ENCODE data around the gene ENDOG. TPM values are rescaled to one million over a fixed set of nuclear protein-coding genes. Genes with fewer than 3 reads are reported as not detected.
"Not testable (repeated sequence)": the region's sequence is repeated elsewhere in the genome, so short reads cannot be mapped to it uniquely, and the experiment has no call there.

ENDOG gene
- total and polyA plus RNA-seq, 2 donors (not counting 1 experiment from before 2014, with no cell fraction given) = 5.2 to 15.5 TPM

DNA sequence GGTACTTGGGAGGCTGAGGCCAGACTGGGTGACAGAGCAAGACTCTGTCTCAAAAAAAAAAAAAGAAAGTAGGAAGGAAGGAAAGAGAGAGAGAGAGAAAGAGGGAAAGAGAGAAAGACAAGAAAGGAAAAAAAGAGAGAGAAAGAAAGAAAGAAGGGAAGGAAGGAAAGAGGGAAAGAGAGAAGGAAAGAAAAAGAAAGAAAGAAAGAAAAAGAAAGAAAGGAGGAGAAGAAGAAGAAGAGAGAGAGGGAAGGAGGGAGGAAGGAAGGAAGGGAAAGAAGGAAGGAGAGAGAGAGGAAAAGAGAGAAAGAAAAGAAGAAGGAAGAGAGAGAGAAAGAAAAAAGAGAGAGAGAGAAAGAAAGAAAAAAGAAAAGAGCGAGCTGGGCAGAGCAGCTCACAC lies 43.5 kb upstream of the ENDOG start:
- no peak for DNase-seq (ENCODE audit: low read depth in 2 of 2)
- peaks cover 2% of the 10 kb centered on the region for H3K4me1 ChIP-seq (ENCODE audit: control insufficient read depth, extremely low read depth, insufficient read depth, low read length)
- H3K27me3 ChIP-seq (ENCODE audit: control insufficient read depth, insufficient read depth, low read length) = no peaks in the 10 kb centered on the region
- no peak overlapping the region for H3K4me3 ChIP-seq (replicated peaks in 1 of 4; ENCODE audit: control extremely low read depth in 1 of 4, insufficient read depth in 1 of 4, low read depth in 3 of 4, low read length in 4 of 4)
- no peaks in the 10 kb centered on the region for H4K20me1 ChIP-seq (ENCODE audit: control insufficient read depth, extremely low read depth, insufficient read depth, low read length)
- peaks cover 5% of the 10 kb centered on the region for H3K79me2 ChIP-seq (ENCODE audit: control insufficient read depth, insufficient read depth, low read length)
- no peak for TF ChIP-seq EZH2 (IDR thresholded peaks at IDR 0.05; ENCODE audit: low read length, missing control alignments)
- TF ChIP-seq, protein P1, sequence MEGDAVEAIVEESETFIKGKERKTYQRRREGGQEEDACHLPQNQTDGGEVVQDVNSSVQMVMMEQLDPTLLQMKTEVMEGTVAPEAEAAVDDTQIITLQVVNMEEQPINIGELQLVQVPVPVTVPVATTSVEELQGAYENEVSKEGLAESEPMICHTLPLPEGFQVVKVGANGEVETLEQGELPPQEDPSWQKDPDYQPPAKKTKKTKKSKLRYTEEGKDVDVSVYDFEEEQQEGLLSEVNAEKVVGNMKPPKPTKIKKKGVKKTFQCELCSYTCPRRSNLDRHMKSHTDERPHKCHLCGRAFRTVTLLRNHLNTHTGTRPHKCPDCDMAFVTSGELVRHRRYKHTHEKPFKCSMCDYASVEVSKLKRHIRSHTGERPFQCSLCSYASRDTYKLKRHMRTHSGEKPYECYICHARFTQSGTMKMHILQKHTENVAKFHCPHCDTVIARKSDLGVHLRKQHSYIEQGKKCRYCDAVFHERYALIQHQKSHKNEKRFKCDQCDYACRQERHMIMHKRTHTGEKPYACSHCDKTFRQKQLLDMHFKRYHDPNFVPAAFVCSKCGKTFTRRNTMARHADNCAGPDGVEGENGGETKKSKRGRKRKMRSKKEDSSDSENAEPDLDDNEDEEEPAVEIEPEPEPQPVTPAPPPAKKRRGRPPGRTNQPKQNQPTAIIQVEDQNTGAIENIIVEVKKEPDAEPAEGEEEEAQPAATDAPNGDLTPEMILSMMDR (conservative IDR thresholded peaks at IDR 0.05 in 1 of 2, IDR thresholded peaks at IDR 0.05 in 1 of 2; ENCODE audit: low read depth in 1 of 2, low read length in 2 of 2) = no peak
- no peaks in the 10 kb centered on the region for H3K36me3 ChIP-seq (ENCODE audit: control insufficient read depth, insufficient read depth, low read length)
- H2AFZ ChIP-seq (ENCODE audit: low read length) = no peak overlapping the region
- no peak overlapping the region for H3K4me2 ChIP-seq (ENCODE audit: extremely low read depth, insufficient read depth, low read length)
- no peaks in the 10 kb centered on the region for H3K9me3 ChIP-seq (ENCODE audit: control insufficient read depth, insufficient read depth, low read depth, low read length)
- H3K27ac ChIP-seq (ENCODE audit: insufficient read depth, low read length) = no peak overlapping the region
- H3K9ac ChIP-seq (ENCODE audit: insufficient read depth, low read length) = no peak overlapping the region

DNA sequence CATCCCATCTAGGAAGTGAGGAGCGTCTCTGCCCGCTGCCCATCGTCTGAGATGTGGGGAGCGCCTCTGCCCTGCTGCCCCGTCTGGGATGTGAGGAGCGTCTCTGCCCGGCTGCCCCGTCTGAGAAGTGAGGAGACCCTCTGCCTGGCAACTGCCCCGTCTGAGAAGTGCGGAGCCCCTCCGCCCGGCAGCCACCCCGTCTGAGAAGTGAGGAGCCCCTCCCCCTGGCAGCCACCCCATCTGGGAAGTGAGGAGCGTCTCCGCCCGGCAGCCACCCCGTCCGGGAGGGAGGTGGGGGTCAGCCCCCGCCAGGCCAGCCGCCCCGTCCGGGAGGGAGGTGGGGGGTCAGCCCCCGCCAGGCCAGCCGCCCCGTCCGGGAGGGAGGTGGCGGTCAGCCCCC lies 38.2 kb upstream of the ENDOG start:
- H3K27ac ChIP-seq (ENCODE audit: insufficient read depth, low read length); H3K9me3 ChIP-seq (ENCODE audit: control insufficient read depth, insufficient read depth, low read depth, low read length); H3K79me2 ChIP-seq (ENCODE audit: control insufficient read depth, insufficient read depth, low read length); DNase-seq (ENCODE audit: low read depth in 2 of 2); H3K4me1 ChIP-seq (ENCODE audit: control insufficient read depth, extremely low read depth, insufficient read depth, low read length); H3K9ac ChIP-seq (ENCODE audit: insufficient read depth, low read length); H3K36me3 ChIP-seq (ENCODE audit: control insufficient read depth, insufficient read depth, low read length); H3K4me2 ChIP-seq (ENCODE audit: extremely low read depth, insufficient read depth, low read length); H3K27me3 ChIP-seq (ENCODE audit: control insufficient read depth, insufficient read depth, low read length); H4K20me1 ChIP-seq (ENCODE audit: control insufficient read depth, extremely low read depth, insufficient read depth, low read length); H3K4me3 ChIP-seq (replicated peaks in 1 of 4; ENCODE audit: control extremely low read depth in 1 of 4, insufficient read depth in 1 of 4, low read depth in 3 of 4, low read length in 4 of 4); H2AFZ ChIP-seq (ENCODE audit: low read length): not testable (repeated sequence)

DNA sequence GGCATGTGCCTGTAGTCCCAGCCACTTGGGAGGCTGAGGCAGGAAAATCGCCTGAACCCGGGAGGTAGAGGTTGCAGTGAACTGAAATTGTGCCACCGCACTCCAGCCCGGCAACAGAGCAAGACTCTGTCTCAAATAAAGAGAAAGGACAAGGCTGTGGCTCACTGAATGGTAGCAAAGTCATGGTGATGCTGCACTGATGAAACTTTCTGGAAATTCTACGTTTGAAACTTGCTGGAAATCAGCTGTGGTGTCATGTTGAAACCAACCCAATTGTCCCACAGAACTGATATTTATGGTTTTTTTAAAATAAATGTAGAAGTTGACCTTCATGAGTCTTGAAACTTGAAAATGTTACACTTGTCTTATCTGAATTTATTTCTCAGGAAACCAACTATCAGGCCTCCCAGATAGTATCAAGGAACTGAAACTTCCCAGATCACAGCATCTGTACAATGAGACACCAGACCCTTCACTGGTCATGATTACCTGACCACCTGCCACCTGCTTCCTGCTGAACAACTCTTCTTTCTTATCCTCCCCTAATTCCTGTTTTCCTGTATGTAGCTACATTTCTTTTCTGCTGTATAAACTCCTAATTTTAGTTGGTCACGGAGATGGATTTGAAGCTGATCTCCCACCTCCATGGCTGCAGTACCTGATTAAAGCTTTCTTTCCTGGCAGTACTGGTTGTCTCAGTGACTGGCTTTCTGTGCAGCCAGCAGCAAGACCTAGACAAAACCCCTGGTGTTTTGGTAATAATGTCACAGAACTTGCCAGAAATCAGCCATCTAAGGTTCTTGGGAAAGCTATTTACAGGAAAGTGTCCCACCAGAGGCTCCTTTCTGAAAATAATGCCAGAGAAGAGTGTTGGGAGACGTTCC lies 36.9 kb upstream of the ENDOG start:
- Histone ChIP-seq H3K27me3 (ENCODE audit: control insufficient read depth, insufficient read depth, low read length) (no peaks in the 10 kb centered on the region), H3K79me2 (ENCODE audit: control insufficient read depth, insufficient read depth, low read length) (no peaks in the 10 kb centered on the region), H3K9ac (ENCODE audit: insufficient read depth, low read length) (no peak overlapping the region), H3K4me3 (replicated peaks in 1 of 4; ENCODE audit: control extremely low read depth in 1 of 4, insufficient read depth in 1 of 4, low read depth in 3 of 4, low read length in 4 of 4) (no peak overlapping the region), H3K36me3 (ENCODE audit: control insufficient read depth, insufficient read depth, low read length) (no peaks in the 10 kb centered on the region), H3K4me2 (ENCODE audit: extremely low read depth, insufficient read depth, low read length) (no peak overlapping the region), H2AFZ (ENCODE audit: low read length) (no peak overlapping the region), H3K9me3 (ENCODE audit: control insufficient read depth, insufficient read depth, low read depth, low read length) (no peaks in the 10 kb centered on the region), H3K4me1 (ENCODE audit: control insufficient read depth, extremely low read depth, insufficient read depth, low read length) (no peaks in the 10 kb centered on the region), H3K27ac (ENCODE audit: insufficient read depth, low read length) (no peak overlapping the region), H4K20me1 (ENCODE audit: control insufficient read depth, extremely low read depth, insufficient read depth, low read length) (no peaks in the 10 kb centered on the region)
- TF ChIP-seq, protein P1 (conservative IDR thresholded peaks at IDR 0.05 in 1 of 2, IDR thresholded peaks at IDR 0.05 in 1 of 2; ENCODE audit: low read depth in 1 of 2, low read length in 2 of 2) = no peak
- TF ChIP-seq EZH2 (IDR thresholded peaks at IDR 0.05; ENCODE audit: low read length, missing control alignments) = no peak
- DNase-seq (ENCODE audit: low read depth in 2 of 2) = no peak
